ENCODE measurements around the gene TBC1D17.

DNA sequence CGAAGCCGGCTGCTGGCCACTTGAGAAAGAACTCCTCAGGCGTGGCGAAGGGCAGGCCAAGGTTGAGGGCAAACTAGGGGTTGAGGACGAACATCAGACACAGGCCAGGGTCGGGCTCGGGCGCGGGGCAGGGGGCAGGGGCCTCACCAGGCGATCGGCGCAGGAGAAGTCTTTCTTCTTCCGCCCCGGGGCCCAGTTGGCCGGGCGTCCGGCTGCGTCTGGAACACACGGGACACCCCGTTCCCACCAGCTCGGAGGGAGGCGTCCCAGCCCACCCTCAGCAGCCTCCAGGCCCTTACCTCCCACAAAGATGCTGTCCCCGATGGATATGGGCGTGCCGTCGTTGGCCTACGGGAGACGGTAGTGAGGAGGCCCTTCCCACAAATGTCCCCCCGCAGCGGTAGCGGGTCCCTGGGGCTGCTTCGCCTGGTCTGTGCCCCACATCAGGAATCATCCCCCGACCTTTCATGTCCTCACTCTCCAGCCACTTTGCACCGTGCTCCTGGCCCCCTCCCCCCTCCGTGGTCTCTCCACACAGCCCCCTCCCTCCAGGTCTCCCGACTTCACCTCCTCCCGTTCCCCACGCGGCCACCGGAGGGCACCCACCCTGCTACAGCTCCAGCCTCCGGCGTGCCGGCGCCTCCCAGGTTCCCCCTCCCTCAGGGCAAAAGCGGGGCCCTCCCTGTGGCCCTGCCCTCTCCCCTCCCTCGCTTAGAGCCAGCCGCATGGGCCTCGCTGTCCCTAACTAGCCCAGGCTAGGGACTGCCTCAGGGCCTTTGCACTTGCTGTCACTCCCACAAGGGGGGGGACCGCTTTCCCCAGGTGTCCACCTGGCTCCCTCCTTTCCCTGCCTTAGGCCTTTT lies 14.9 kb upstream of the TBC1D17 start:
- no peak for TF ChIP-seq EZH2 (IDR thresholded peaks at IDR 0.05; ENCODE audit: borderline replicate concordance, low read length)
- TF ChIP-seq, protein P1, sequence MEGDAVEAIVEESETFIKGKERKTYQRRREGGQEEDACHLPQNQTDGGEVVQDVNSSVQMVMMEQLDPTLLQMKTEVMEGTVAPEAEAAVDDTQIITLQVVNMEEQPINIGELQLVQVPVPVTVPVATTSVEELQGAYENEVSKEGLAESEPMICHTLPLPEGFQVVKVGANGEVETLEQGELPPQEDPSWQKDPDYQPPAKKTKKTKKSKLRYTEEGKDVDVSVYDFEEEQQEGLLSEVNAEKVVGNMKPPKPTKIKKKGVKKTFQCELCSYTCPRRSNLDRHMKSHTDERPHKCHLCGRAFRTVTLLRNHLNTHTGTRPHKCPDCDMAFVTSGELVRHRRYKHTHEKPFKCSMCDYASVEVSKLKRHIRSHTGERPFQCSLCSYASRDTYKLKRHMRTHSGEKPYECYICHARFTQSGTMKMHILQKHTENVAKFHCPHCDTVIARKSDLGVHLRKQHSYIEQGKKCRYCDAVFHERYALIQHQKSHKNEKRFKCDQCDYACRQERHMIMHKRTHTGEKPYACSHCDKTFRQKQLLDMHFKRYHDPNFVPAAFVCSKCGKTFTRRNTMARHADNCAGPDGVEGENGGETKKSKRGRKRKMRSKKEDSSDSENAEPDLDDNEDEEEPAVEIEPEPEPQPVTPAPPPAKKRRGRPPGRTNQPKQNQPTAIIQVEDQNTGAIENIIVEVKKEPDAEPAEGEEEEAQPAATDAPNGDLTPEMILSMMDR (conservative IDR thresholded peaks at IDR 0.05 in 1 of 2, IDR thresholded peaks at IDR 0.05 in 1 of 2; ENCODE audit: extremely low read depth in 1 of 2, insufficient read depth in 1 of 2, low read depth in 1 of 2, low read length in 2 of 2), result no peak
